Thyroid gland (tissue), 4 donors: ENCODE measurements around the gene TMEM271.

Experiments
- POLR2A ChIP-seq, 2 donors: fragments of 450-650 bp; IDR thresholded peaks; one replicate each; pipeline ENCODE4 v1.6.1; 2017; ENCODE audit warnings: antibody characterized with exemption in 2 of 2, mild to moderate bottlenecking in 2 of 2, moderate library complexity in 1 of 2
- TF ChIP-seq, protein P1 (sequence below), 6 experiments: fragments of 200-600 bp in 3 of 6; fragments of 450-650 bp in 3 of 6; sonication (generic) in 3 of 6; IDR thresholded peaks; one replicate each; pipeline ENCODE4 v1.5.1; 2016 to 2019; ENCODE audit warnings: antibody characterized with exemption in 6 of 6, mild to moderate bottlenecking in 2 of 6, inconsistent platforms in 1 of 6, moderate library complexity in 1 of 6

DNA sequence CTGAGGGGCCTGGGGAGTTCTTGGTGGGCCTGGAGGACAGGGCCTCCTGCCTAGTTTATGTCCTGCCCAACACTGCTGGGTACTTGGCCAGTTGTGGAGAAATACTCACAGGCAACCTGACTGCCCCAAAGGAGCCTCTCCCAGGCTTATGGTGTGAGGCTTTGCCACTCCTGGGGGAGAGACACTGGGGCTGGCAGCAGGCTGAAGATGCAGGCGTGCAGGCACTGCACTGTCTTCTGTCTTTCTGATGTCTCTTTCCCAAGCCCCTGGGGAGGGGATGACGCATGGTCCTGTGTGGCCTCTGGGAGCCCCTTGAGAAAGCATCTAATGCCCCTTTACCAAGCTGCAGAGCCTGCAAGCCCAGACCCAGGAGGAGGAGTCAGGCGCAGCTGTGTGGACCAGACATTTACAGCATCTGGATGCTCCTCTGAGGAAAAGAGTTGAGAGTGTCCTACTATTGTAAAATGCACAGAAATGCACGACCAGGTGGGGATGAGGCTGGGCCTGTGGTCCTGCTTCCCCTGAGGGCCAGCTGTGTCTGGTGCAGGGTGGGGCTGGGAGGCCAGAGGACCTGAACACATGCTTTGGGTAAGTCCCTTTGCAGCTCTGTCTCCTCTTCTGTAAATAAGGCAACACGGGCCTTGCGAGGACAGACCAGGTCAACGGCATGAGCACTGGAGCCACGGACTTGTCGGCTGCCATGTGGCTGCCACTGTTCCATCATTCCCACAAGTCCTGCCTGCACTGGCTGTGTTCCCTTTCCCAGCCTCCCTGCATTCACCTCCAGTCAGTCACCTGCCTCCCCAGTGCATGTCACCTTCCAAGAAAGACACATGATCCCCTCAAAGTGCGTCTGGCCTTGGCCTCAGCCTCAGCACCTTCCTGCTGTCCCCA lies 8.4 kb downstream of the TMEM271 start:
- TF ChIP-seq POLR2A (IDR thresholded peaks at IDR 0.05) = no peak
- TF ChIP-seq, protein P1, sequence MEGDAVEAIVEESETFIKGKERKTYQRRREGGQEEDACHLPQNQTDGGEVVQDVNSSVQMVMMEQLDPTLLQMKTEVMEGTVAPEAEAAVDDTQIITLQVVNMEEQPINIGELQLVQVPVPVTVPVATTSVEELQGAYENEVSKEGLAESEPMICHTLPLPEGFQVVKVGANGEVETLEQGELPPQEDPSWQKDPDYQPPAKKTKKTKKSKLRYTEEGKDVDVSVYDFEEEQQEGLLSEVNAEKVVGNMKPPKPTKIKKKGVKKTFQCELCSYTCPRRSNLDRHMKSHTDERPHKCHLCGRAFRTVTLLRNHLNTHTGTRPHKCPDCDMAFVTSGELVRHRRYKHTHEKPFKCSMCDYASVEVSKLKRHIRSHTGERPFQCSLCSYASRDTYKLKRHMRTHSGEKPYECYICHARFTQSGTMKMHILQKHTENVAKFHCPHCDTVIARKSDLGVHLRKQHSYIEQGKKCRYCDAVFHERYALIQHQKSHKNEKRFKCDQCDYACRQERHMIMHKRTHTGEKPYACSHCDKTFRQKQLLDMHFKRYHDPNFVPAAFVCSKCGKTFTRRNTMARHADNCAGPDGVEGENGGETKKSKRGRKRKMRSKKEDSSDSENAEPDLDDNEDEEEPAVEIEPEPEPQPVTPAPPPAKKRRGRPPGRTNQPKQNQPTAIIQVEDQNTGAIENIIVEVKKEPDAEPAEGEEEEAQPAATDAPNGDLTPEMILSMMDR (IDR thresholded peaks at IDR 0.05) = no peak
